Motor neuron (in vitro differentiated cells): ENCODE measurements around the gene DDRGK1. TPM values are rescaled to one million over a fixed set of nuclear protein-coding genes. Genes with fewer than 3 reads are reported as not detected.

Experiments
- ATAC-seq, 8 experiments: fragments of 200-7000 bp; cut with Tn5 transposase; replicated peaks in 6 of 8; 2 replicates each; pipeline ENCODE4 v1.8.0; 2021; ENCODE audit warnings: mild to moderate bottlenecking in 8 of 8, moderate library complexity in 8 of 8
- H3K27ac ChIP-seq, 2 donors: fragments of 250-450 bp; sonication (Bioruptor Pico); 2 replicates each; pipeline ENCODE4 v1.9.0; 2021; ENCODE audit warnings: antibody characterized with exemption in 2 of 2, mild to moderate bottlenecking in 2 of 2, moderate library complexity in 1 of 2
- H3K4me1 ChIP-seq, 2 donors: fragments of 250-450 bp; sonication (Bioruptor Pico); replicated peaks in 1 of 2; 2 replicates each; pipeline ENCODE4 v1.6.1; 2021; ENCODE audit warnings: antibody characterized with exemption in 2 of 2, mild to moderate bottlenecking in 2 of 2, moderate library complexity in 1 of 2
- H3K4me3 ChIP-seq, 5 donors: fragments of 250-450 bp; sonication (Bioruptor Pico); 2 replicates each; pipeline ENCODE4 v1.9.0; 2021; ENCODE audit warnings: antibody characterized with exemption in 5 of 5, mild to moderate bottlenecking in 5 of 5, moderate library complexity in 4 of 5
- WGBS, 10 experiments: fragments of 450-650 bp; shearing (Covaris generic); methylation state at CpG; one replicate each; pipeline ENCODE4 v1.0.0; 2022; 5-methylcytosine and 5-hydroxymethylcytosine counted together
- in situ Hi-C, 9 experiments: fragments of 400-800 bp; cut with MboI; loops; one replicate each; pipeline ENCODE4 v1.15.0; 2021; ENCODE audit warnings: low sequenced_read_pairs in 9 of 9, low pct_unique_long_range_greater_than_20kb in 2 of 9; ENCODE audit not compliant: unreplicated experiment in 9 of 9
- total RNA-seq, 8 experiments: library from RNA; unstranded; fragments of 300-600 nt; gene quantifications; 2 replicates each; pipeline versions ENCODE4 v1.2.3 to v1.2.4, GENCODE V29; 2022

Gene DDRGK1
- total RNA-seq, 8 experiments from 2014 or later: 44.9 to 71.8 (median 53.6) TPM

DNA sequence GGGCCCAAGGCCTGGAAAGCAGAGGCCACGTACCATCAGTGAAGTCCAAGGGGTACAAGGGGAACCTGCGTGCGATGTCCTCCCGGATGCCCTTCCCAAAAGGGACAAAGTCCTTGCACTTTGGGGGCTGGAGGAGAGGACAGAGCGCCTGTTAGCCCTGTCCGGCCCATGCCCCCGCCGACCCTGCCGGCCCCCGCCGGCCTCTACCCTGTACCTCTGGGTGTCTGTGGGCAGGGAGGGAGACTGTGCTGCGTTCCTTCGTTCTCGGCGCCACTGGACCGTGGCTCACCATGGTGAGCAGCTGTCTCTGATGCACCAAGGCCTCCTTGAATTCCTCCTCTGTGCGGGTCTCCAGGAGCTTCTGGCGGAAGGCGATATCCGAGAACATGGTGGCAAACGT is 26.6 kb upstream of the DDRGK1 start:
- Histone ChIP-seq H3K4me1 (no peaks in the 10 kb centered on the region), H3K4me3 (no peak overlapping the region), H3K27ac (no peak overlapping the region)
- WGBS, 10 experiments: 40 to 100% (median 88%) methylated on average over 1 to 10 of the region's 21 CpGs; no CpG with 5 or more reads in 7 of the 10 experiments
- in situ Hi-C loops: no loop called here
- no peak for ATAC-seq

DNA sequence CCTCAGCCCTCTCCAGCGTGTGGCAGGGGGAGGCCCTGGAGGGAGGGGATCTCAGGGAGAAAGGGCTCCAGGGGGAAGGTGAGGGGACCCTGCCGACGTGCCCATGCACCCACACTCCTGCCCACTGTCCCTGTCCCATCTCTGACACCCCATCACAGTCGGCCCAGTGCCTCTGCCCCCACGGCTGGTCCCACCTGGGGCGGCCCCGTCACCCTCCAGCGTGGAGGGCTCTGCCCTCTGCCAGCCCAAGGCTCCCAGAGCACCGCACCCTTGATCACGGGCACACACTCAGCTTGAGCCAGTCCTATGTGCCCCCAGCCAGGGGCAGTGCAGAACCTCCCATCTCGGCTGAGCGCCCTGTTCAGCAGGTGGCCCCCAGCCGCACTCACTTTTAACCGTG is 25.3 kb upstream of the DDRGK1 start:
- in situ Hi-C loops: no loop called here
- 90 to 100% methylated on average over 2 to 4 of the region's 14 CpGs; no CpG with 5 or more reads in 8 of the 10 experiments for WGBS, 10 experiments
- H3K4me1 ChIP-seq: no peaks in the 10 kb centered on the region

DNA sequence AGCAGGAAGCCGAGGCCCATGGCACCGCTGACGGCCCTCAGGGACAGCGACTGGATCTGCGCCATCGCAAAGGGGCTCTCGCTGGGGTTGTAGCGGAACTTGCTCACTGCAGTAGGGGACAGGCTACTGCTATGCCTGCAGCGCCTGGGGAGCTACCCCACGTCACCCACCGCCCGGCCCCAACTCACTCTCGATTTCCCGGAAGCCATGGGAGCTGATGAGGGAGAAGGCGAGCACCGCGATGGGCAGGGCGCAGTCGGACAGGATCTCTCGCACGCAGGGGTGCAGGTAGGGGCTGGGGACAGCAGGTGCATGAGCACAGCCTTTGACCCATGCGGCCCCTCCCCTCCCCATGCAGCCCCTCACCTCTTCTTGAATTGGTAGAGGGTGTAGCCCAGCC is 24.7 kb upstream of the DDRGK1 start:
- no peak overlapping the region for H3K4me3 ChIP-seq
- no peak for ATAC-seq
- H3K27ac ChIP-seq: no peak overlapping the region
- no peaks in the 10 kb centered on the region for H3K4me1 ChIP-seq
- in situ Hi-C loops: no loop called here
- 90% methylated on average over 2 of the region's 22 CpGs; no CpG with 5 or more reads in 9 of the 10 experiments for WGBS, 10 experiments

More for the DNA sequence above, 25.3 kb upstream of the DDRGK1 start:
- ATAC-seq: no peak
- no peak overlapping the region for H3K4me3 ChIP-seq
- H3K27ac ChIP-seq: no peak overlapping the region

DNA sequence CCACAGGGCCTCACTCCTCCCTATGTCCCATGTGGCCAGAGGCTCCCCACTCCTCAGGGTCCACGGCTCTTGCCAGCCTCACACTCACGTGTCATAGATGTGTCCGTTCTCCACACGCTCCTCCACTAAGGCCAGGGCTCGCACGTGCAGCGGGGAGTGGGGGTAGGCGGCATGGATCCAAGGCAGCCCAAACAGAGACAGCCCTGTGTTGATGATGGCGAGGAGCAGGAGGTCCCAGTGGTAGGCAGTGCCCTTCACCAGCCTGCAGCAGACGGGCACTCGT is 24.2 kb upstream of the DDRGK1 start:
- no CpG with 5 or more reads among the region's 11 CpGs for WGBS, 10 experiments
- ATAC-seq: no peak
- Histone ChIP-seq H3K27ac (no peak overlapping the region), H3K4me3 (no peak overlapping the region), H3K4me1 (no peaks in the 10 kb centered on the region)
- in situ Hi-C loops: no loop called here

DNA sequence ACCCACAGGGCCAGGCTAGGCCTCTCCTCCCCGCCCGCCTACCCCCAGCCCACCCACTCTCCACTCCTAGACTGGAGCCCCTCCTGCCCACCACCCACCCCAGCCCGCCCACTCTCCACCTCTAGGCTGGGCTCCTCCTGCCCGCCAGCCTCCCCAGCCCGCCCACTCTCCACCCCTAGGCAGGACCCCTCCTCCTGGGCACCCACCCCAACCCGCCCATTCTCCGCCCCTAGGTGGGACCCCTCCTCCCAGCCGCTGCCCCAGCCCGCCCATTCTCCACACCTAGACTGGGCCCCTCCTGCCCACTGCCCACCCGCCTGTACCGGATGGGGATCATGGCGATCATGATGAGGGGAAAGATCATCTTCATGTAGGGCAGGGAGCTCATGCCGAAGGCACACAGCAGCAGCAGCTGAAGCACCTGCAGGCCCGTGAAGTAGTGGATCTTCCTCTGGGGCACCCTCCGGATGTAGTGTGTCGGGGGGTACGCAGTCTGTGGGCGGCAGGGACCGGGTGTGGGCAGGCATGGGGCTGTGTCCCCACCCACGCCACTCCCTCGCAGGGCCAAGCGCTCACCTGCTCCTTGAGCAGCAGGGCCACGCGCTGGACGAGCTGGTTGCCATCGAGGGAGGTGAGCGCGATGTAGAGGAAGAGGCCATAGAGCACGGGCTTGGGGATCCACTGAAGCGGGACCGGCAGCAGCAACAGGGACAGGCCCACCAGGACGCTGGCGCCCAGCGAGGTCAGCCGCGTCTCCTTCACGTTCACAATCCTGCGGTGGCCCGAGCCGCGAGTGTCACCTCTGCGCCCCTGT is 23.7 kb upstream of the DDRGK1 start:
- no peak overlapping the region for H3K27ac ChIP-seq
- no peak overlapping the region for H3K4me3 ChIP-seq
- in situ Hi-C loops: no loop called here
- ATAC-seq: peak in 1 of 8 experiments; percentile 9
- 50 to 91% (median 89%) methylated on average over 2 to 20 of the region's 42 CpGs; no CpG with 5 or more reads in 5 of the 10 experiments for WGBS, 10 experiments
- H3K4me1 ChIP-seq: no peaks in the 10 kb centered on the region

DNA sequence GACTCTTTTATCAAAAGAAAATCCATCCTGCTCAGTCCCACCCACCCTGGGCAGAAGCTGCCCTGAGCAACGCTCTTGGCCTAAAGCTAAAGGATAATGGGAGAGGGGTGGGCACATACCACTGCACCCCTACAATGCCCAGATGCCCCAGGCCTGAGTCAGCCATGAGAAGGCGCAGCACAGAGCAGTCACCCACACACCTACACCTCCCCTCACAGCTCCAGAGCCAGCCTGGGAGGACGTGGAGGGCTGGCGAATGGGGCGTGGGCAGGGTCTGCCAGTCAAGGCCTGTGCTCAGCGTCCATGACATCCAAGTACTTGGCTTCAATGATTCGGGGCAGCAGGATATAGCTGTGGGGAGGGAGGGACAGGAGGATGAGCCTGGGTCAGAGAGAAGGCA is 23.0 kb upstream of the DDRGK1 start:
- H3K27ac ChIP-seq: no peak overlapping the region
- no peak overlapping the region for H3K4me3 ChIP-seq
- no peaks in the 10 kb centered on the region for H3K4me1 ChIP-seq
- ATAC-seq: peak in 5 of 8 experiments; percentile 9 to 33 (median 31)
- WGBS, 10 experiments: 100% methylated on average over 1 of the region's 7 CpGs; no CpG with 5 or more reads in 8 of the 10 experiments
- in situ Hi-C loops: no loop called here

DNA sequence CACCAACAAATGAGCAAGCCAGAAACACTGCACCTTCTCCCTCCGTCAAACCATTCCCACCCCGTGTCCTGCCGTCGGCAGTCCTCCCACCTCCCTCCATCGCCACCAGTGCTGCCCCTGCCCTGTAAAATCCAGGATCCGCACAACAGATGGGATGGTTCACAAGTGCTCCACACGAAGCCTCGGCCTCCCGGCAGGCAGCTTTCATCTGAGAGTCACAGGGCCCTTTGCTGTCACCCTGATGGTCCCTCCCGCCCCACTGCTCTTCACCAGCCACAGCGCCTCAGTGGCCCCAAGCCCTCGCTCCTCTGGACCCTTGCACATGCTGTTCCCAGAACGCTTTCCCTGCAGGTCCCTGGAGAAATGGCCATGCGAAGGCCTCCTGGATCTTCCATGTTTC is 22.4 kb upstream of the DDRGK1 start:
- in situ Hi-C loops: no loop called here
- ATAC-seq: no peak
- Histone ChIP-seq H3K27ac (no peak overlapping the region), H3K4me1 (no peaks in the 10 kb centered on the region), H3K4me3 (no peak overlapping the region)
- 53 to 100% (median 89%) methylated on average over 2 to 3 of the region's 14 CpGs; no CpG with 5 or more reads in 6 of the 10 experiments for WGBS, 10 experiments

DNA sequence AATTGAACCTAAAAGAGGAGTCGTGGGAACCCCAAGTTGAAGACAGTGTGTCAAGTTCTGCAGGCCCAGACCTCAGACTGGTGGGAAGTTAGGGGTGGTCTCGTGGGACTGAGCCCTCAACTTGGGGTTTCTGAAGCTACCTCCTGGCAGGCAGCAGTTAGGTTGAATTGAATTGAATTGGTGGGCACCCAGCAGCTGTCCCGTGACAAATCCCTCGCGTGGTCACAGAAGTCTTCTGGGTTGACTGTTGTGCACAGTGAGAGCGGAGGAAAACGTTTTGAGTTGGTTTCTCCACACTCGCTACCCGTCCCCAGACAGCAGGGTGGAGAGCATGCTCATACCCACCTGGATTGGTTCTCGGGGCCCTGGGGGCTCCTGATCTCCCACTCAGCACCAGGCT is 21.6 kb upstream of the DDRGK1 start:
- no peak overlapping the region for H3K4me3 ChIP-seq
- no peak for ATAC-seq
- in situ Hi-C loops: no loop called here
- H3K27ac ChIP-seq: no peak overlapping the region
- H3K4me1 ChIP-seq: no peaks in the 10 kb centered on the region
- WGBS, 10 experiments: 88 to 100% (median 100%) methylated on average over 1 to 7 of the region's 10 CpGs; no CpG with 5 or more reads in 3 of the 10 experiments

DNA sequence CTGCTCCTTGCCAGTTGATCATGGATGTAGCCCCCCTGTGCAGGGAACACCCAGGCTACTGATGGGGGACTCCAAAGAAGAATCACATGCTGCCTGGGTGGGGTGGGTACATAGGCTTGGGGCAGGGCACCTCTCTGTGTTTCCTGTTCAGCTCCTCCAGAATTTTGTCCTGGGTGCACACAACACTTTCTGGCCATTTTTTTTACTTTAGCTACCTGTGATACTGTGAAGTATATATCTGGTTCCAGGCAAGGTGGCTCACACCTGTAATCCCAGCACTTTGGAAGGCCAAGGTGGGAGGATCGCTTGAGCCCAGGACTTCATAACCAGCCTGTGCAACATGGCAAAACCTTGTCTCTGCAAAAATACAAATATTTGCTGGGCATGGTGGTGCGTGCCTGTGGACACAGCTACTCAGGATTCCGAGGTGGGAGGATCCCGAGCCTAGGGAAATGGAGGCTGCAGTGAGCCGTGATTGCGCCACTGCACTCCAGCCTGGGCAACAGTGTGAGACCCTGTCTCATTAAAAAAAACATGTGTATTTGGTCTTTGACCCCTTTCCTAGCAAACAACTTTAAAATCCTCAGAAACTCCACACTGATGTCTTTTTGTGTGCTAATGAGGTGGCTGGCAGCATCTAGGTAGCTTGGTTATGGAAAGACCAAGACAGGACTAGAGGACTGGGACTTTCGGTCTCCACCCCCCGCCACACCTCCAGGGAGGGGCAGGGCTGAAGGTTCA is 20.4 kb upstream of the DDRGK1 start:
- ATAC-seq: peak in 3 of 8 experiments; percentile 37 to 62 (median 46)
- in situ Hi-C loops: loop anchor here in 1 of 9 experiments (25.0 kb wide), 1 partner anchor 87 kb away; no protein-coding TSS in a partner anchor
- 72 to 100% (median 86%) methylated on average over 1 to 5 of the region's 8 CpGs; no CpG with 5 or more reads in 5 of the 10 experiments for WGBS, 10 experiments
- no peaks in the 10 kb centered on the region for H3K4me1 ChIP-seq
- H3K27ac ChIP-seq: no peak overlapping the region
- no peak overlapping the region for H3K4me3 ChIP-seq

DNA sequence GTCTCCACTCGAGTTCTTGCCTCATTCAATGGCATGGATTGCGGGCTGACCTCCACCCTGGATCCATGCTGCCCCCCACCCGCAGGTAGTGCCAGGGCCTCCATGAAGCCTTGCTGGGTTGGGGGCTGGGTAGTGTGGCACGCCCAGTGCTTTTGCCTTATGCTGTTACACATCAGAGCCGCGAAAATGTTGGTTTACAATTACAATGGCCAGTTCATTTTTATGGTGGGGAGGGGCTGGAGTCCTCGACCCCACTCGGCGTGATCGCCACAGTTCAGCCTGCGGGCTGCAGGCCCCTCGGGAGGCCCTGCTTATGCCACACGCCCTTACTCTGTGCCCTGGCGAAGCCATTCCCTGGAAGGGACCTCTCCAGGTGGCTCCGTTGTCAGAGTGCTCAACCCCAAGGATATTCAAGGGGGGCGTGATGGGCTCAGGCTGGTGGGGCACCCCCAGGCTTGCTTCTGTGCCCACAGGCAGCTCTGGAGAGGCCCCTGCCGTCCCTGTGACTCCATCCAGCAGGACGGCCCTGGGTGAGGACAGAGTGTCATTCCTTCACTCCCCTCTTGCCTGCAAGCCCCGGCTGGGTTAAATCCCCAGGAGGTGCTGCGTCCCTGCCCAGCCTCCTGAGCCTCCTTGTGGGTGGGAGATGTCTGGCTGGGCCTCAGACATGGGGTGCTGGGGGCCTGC is 19.7 kb upstream of the DDRGK1 start:
- no peaks in the 10 kb centered on the region for H3K4me1 ChIP-seq
- in situ Hi-C loops: loop anchor here in 1 of 9 experiments (25.0 kb wide), 1 partner anchor 88 kb away; no protein-coding TSS in a partner anchor
- no peak overlapping the region for H3K27ac ChIP-seq
- H3K4me3 ChIP-seq: no peak overlapping the region
- WGBS, 10 experiments: 75 to 100% (median 89%) methylated on average over 1 to 8 of the region's 20 CpGs; no CpG with 5 or more reads in 4 of the 10 experiments
- no peak for ATAC-seq

DNA sequence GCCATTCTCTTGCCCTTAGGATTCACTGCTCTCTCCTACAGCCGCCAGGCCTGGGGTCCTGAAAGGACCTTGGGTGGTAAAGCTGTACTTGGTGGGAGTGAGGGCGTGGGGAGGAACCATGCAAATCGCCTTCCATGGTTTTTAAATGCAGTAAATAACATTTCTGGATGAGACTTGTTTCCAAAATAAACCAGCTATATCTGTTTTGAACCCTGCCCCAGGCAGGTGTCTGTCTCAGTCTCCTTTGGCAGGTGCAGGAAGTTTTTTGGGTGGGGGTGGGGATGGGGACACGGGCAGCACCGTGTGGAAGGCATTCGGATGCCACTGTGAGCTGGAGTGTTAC is 19.1 kb upstream of the DDRGK1 start:
- WGBS, 10 experiments: 87 to 100% methylated on average over 2 to 4 of the region's 6 CpGs; no CpG with 5 or more reads in 8 of the 10 experiments
- ATAC-seq: no peak
- Histone ChIP-seq H3K27ac (no peak overlapping the region), H3K4me1 (no peaks in the 10 kb centered on the region), H3K4me3 (no peak overlapping the region)
- in situ Hi-C loops: loop anchor here in 1 of 9 experiments (25.0 kb wide), 1 partner anchor 89 kb away; no protein-coding TSS in a partner anchor

DNA sequence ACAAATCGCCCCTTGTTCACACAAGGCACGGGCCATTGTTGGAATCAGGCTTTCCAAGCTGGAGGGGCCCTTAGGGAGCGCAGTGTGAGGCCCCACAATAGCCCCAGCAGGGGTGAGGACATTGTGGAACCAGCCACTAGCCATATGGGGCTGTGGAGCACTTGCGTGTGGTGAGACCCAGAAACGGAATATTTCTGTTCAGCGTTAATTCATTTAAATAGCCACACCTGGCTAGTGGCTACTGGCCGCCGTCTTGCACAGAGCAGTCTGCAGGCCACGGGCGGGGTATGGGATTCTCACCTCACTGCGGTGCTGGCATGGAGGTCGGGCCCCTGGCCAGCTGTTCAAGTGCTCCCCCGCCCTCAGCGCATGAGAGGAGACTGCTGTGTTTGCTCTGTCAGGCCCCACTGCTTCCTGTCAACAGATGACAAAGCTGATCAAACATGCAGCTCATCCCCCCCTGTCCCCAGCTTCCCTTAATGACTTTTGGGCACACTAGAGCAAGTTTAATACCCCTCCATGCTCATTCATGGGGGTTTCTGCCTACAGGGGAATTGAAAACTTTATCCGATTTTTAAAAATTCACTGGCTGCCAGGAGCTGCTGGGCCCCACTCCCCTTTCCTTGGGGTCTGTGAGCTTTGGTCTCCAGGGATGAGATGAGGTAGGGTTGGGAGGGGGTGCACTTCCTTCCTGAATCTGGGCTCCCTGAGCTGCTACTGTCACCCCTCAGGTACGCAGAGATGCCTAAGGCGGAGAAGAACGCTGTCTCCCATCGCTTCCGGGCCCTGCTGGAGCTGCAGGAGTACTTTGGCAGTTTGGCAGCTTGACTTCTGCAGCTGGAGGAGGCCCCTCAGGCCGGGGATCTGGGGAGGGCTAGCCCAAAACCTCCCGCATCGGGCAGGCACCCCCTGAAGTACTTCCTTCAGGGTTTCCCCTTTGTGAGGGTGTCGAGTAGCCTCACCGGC is 18.4 kb upstream of the DDRGK1 start:
- Histone ChIP-seq H3K4me3 (no peak overlapping the region), H3K4me1 (no peaks in the 10 kb centered on the region), H3K27ac (no peak overlapping the region)
- peak in 4 of 8 experiments; percentile 21 to 89 (median 61) for ATAC-seq
- in situ Hi-C loops: loop anchor here in 1 of 9 experiments (25.0 kb wide), 1 partner anchor 89 kb away; no protein-coding TSS in a partner anchor
- 0 to 92% (median 74%) methylated on average over 3 to 11 of the region's 25 CpGs; no CpG with 5 or more reads in 5 of the 10 experiments for WGBS, 10 experiments
